ENCODE measurements around the gene GPX4.
A peak's percentile ranks its signal among the peaks of the same experiment; 100 is the strongest.

The GPX4 gene

GRCh38 chr19:1068009-1069001 is 35.5 kb upstream of the GPX4 start:
- H4K20me1 ChIP-seq: peaks cover 41% of the 10 kb centered on the region
- no peaks in the 10 kb centered on the region for H3K9me3 ChIP-seq
- TF ChIP-seq Cebpa-rat (IDR thresholded peaks at IDR 0.05): peak; percentile 65; the same call in 1 of the 2 replicates
- H3K36me3 ChIP-seq: peaks cover 41% of the 10 kb centered on the region
- H3K9ac ChIP-seq: peak overlapping the region; percentile 87
- peak overlapping the region; percentile 90 for H3K4me3 ChIP-seq
- peaks cover 86% of the 10 kb centered on the region for H3K4me1 ChIP-seq
- peak overlapping the region; percentile 94 for H3K4me2 ChIP-seq
- peak overlapping the region; percentile 90 for H3K27ac ChIP-seq
- no peaks in the 10 kb centered on the region for H3K27me3 ChIP-seq

- H3K27me3 ChIP-seq: no peaks in the 10 kb centered on the region
- H3K36me3 ChIP-seq: peaks cover 49% of the 10 kb centered on the region
- peaks cover 50% of the 10 kb centered on the region for H4K20me1 ChIP-seq
- H3K9ac ChIP-seq: peak overlapping the region; percentile 87
- H3K4me3 ChIP-seq: peak overlapping the region; percentile 90
- H3K4me2 ChIP-seq: peak overlapping the region; percentile 94
- H3K27ac ChIP-seq: peak overlapping the region; percentile 90
- no peaks in the 10 kb centered on the region for H3K9me3 ChIP-seq
- H3K4me1 ChIP-seq: peaks cover 87% of the 10 kb centered on the region
- no peak for TF ChIP-seq Cebpa-rat (IDR thresholded peaks at IDR 0.05)
Measured at GRCh38 chr19:1069009-1069779, 34.6 kb upstream of the GPX4 start.

DNA sequence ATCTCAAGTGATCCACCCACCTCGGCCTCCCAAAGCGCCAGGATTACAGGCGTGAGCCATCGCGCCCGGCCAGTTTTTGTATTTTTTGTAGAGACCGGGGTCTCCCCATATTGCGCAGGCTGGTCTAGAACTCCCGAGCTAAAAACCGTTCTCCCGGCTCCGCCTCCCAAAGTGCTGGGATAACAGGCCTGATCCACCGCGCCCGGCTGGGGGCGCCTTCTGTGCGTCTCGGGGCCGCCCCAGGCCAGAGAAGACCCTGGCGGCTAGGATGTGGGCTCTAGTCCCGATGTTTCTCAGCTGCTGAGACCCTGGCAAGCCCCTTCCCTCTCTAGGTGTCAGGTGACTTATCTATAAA is 33.2 kb upstream of the GPX4 start:
- Histone ChIP-seq H3K27ac (no peak overlapping the region), H3K27me3 (no peaks in the 10 kb centered on the region), H3K36me3 (peaks cover 59% of the 10 kb centered on the region), H3K4me2 (peak overlapping the region; percentile 22; the same call in 1 of the 2 replicates), H4K20me1 (peaks cover 60% of the 10 kb centered on the region), H3K9ac (no peak overlapping the region), H3K9me3 (no peaks in the 10 kb centered on the region), H3K4me1 (peaks cover 84% of the 10 kb centered on the region), H3K4me3 (no peak overlapping the region)
- TF ChIP-seq Cebpa-rat (IDR thresholded peaks at IDR 0.05): no peak

- Histone ChIP-seq H3K9ac (no peak overlapping the region), H3K4me2 (peak overlapping the region; percentile 22; the same call in 1 of the 2 replicates), H3K9me3 (no peaks in the 10 kb centered on the region), H4K20me1 (peaks cover 66% of the 10 kb centered on the region), H3K27me3 (no peaks in the 10 kb centered on the region), H3K4me1 (peaks cover 84% of the 10 kb centered on the region), H3K27ac (no peak overlapping the region), H3K36me3 (peaks cover 65% of the 10 kb centered on the region), H3K4me3 (no peak overlapping the region)
- TF ChIP-seq Cebpa-rat (IDR thresholded peaks at IDR 0.05): no peak
Measured at GRCh38 chr19:1070931-1071791, 32.6 kb upstream of the GPX4 start.

- H3K36me3 ChIP-seq: peaks cover 72% of the 10 kb centered on the region
- H3K4me3 ChIP-seq: no peak overlapping the region
- H4K20me1 ChIP-seq: peaks cover 80% of the 10 kb centered on the region
- no peaks in the 10 kb centered on the region for H3K27me3 ChIP-seq
- H3K9me3 ChIP-seq: no peaks in the 10 kb centered on the region
- H3K27ac ChIP-seq: peak overlapping the region; percentile 26; the same call in 1 of the 2 replicates
- peaks cover 90% of the 10 kb centered on the region for H3K4me1 ChIP-seq
- H3K9ac ChIP-seq: 0 out of 2 replicates have a peak overlapping the region, but pooled peaks have one; percentile 10
- TF ChIP-seq Cebpa-rat (IDR thresholded peaks at IDR 0.05): no peak
- no peak overlapping the region for H3K4me2 ChIP-seq
Measured at GRCh38 chr19:1072371-1073015, 31.3 kb upstream of the GPX4 start.

GRCh38 chr19:1073063-1073955 is 30.5 kb upstream of the GPX4 start:
- Histone ChIP-seq H3K4me2 (peak overlapping the region; percentile 85), H3K4me3 (no peak overlapping the region), H3K9ac (0 out of 2 replicates have a peak overlapping the region, but pooled peaks have one; percentile 10), H3K27me3 (no peaks in the 10 kb centered on the region), H3K27ac (peak overlapping the region; percentile 26; the same call in 1 of the 2 replicates), H3K36me3 (peaks cover 80% of the 10 kb centered on the region), H3K4me1 (peaks cover 95% of the 10 kb centered on the region), H3K9me3 (no peaks in the 10 kb centered on the region), H4K20me1 (peaks cover 88% of the 10 kb centered on the region)
- no peak for TF ChIP-seq Cebpa-rat (IDR thresholded peaks at IDR 0.05)

DNA sequence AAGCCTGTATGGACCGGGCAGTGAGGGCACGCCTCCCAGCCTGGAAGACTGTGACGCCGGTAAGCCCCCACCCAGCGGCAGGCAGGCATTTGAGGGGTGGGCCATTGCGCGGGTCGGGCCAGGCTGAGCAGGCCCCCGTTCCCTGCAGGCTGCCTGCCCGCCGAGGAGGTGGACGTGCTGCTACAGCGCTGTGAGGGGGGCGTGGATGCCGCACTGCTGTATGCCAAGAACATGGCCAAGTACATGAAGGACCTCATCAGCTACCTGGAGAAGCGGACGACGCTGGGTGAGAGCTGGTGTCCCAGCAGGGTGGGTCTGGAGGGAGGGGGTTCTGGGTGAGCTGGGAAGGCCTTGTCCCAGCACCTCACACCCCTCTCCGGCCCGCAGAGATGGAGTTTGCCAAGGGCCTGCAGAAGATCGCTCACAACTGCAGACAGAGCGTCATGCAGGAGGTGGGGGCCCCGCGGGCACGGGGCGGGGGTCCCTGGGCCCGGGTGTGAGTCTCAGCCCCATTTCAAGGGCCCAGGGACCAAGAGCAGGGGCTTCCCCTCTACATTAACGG is 29.8 kb upstream of the GPX4 start:
- H3K27ac ChIP-seq: 0 out of 2 replicates have a peak overlapping the region, but pooled peaks have one; percentile 6
- H4K20me1 ChIP-seq: peaks cover 91% of the 10 kb centered on the region
- no peak overlapping the region for H3K9ac ChIP-seq
- no peak for TF ChIP-seq Cebpa-rat (IDR thresholded peaks at IDR 0.05)
- peaks cover 88% of the 10 kb centered on the region for H3K4me1 ChIP-seq
- H3K36me3 ChIP-seq: peaks cover 86% of the 10 kb centered on the region
- H3K4me3 ChIP-seq: 0 out of 2 replicates have a peak overlapping the region, but pooled peaks have one; percentile 28
- H3K27me3 ChIP-seq: no peaks in the 10 kb centered on the region
- peak overlapping the region; percentile 85 for H3K4me2 ChIP-seq
- H3K9me3 ChIP-seq: no peaks in the 10 kb centered on the region
